ENCODE measurements around the gene COL11A2.

Gene COL11A2

GRCh38 chr6:33216117-33216649 lies 23.9 kb upstream of the COL11A2 start:
- TF ChIP-seq EGR1 (IDR thresholded peaks at IDR 0.05) (no peak), USF1 (IDR thresholded peaks at IDR 0.05) (no peak), TAF1 (IDR thresholded peaks at IDR 0.05; ENCODE audit: low read depth) (no peak), RAD21 (IDR thresholded peaks at IDR 0.05; ENCODE audit: low read depth) (no peak), NFIC (IDR thresholded peaks at IDR 0.05) (no peak), MAX (IDR thresholded peaks at IDR 0.05) (no peak), REST (IDR thresholded peaks at IDR 0.05; ENCODE audit: low read depth) (no peak), TCF12 (IDR thresholded peaks at IDR 0.05; ENCODE audit: low read depth) (no peak), CEBPB (IDR thresholded peaks at IDR 0.05) (no peak), FOXM1 (IDR thresholded peaks at IDR 0.05; ENCODE audit: borderline replicate concordance, low read depth) (no peak), ZBTB7A (IDR thresholded peaks at IDR 0.05; ENCODE audit: low read depth) (no peak), EP300 (IDR thresholded peaks at IDR 0.05; ENCODE audit: borderline replicate concordance) (no peak), CREB1 (IDR thresholded peaks at IDR 0.05; ENCODE audit: low read depth) (no peak), TEAD4 (IDR thresholded peaks at IDR 0.05) (no peak), YY1 (IDR thresholded peaks at IDR 0.05; ENCODE audit: low read depth) (no peak)

- TF ChIP-seq EP300 (IDR thresholded peaks at IDR 0.05; ENCODE audit: borderline replicate concordance) (no peak), TCF12 (IDR thresholded peaks at IDR 0.05; ENCODE audit: low read depth) (no peak), CEBPB (IDR thresholded peaks at IDR 0.05) (no peak), EGR1 (IDR thresholded peaks at IDR 0.05) (no peak), YY1 (IDR thresholded peaks at IDR 0.05; ENCODE audit: low read depth) (no peak), USF1 (IDR thresholded peaks at IDR 0.05) (no peak), REST (IDR thresholded peaks at IDR 0.05; ENCODE audit: low read depth) (no peak), CREB1 (IDR thresholded peaks at IDR 0.05; ENCODE audit: low read depth) (no peak), TEAD4 (IDR thresholded peaks at IDR 0.05) (no peak), MAX (IDR thresholded peaks at IDR 0.05) (no peak), NFIC (IDR thresholded peaks at IDR 0.05) (no peak), ZBTB7A (IDR thresholded peaks at IDR 0.05; ENCODE audit: low read depth) (no peak), FOXM1 (IDR thresholded peaks at IDR 0.05; ENCODE audit: borderline replicate concordance, low read depth) (no peak), TAF1 (IDR thresholded peaks at IDR 0.05; ENCODE audit: low read depth) (no peak), RAD21 (IDR thresholded peaks at IDR 0.05; ENCODE audit: low read depth) (no peak)
Observed at GRCh38 chr6:33215271-33216116, 23.2 kb upstream of the COL11A2 start.

- TF ChIP-seq MAX (IDR thresholded peaks at IDR 0.05) (no peak), EGR1 (IDR thresholded peaks at IDR 0.05) (no peak), YY1 (IDR thresholded peaks at IDR 0.05; ENCODE audit: low read depth) (no peak), CREB1 (IDR thresholded peaks at IDR 0.05; ENCODE audit: low read depth) (no peak), TCF12 (IDR thresholded peaks at IDR 0.05; ENCODE audit: low read depth) (no peak), FOXM1 (IDR thresholded peaks at IDR 0.05; ENCODE audit: borderline replicate concordance, low read depth) (no peak), ZBTB7A (IDR thresholded peaks at IDR 0.05; ENCODE audit: low read depth) (no peak), NFIC (IDR thresholded peaks at IDR 0.05) (no peak), EP300 (IDR thresholded peaks at IDR 0.05; ENCODE audit: borderline replicate concordance) (no peak), CEBPB (IDR thresholded peaks at IDR 0.05) (no peak)
Observed at GRCh38 chr6:33213989-33214335, 21.7 kb upstream of the COL11A2 start.

GRCh38 chr6:33213166-33213988 lies 21.1 kb upstream of the COL11A2 start:
- no peak for TF ChIP-seq RAD21 (IDR thresholded peaks at IDR 0.05; ENCODE audit: low read depth)
- TF ChIP-seq EP300 (IDR thresholded peaks at IDR 0.05; ENCODE audit: borderline replicate concordance) = no peak
- TF ChIP-seq TCF12 (IDR thresholded peaks at IDR 0.05; ENCODE audit: low read depth) = no peak

- no peak for TF ChIP-seq TCF12 (IDR thresholded peaks at IDR 0.05; ENCODE audit: low read depth)
- no peak for TF ChIP-seq RAD21 (IDR thresholded peaks at IDR 0.05; ENCODE audit: low read depth)
- TF ChIP-seq CREB1 (IDR thresholded peaks at IDR 0.05; ENCODE audit: low read depth) = no peak
- no peak for TF ChIP-seq TEAD4 (IDR thresholded peaks at IDR 0.05)
- TF ChIP-seq TAF1 (IDR thresholded peaks at IDR 0.05; ENCODE audit: low read depth) = no peak
- no peak for TF ChIP-seq USF1 (IDR thresholded peaks at IDR 0.05)
- no peak for TF ChIP-seq YY1 (IDR thresholded peaks at IDR 0.05; ENCODE audit: low read depth)
- TF ChIP-seq CEBPB (IDR thresholded peaks at IDR 0.05) = no peak
- TF ChIP-seq EGR1 (IDR thresholded peaks at IDR 0.05) = no peak
- no peak for TF ChIP-seq FOXM1 (IDR thresholded peaks at IDR 0.05; ENCODE audit: borderline replicate concordance, low read depth)
Observed at GRCh38 chr6:33212857-33213165, 20.5 kb upstream of the COL11A2 start.
